IMR-90 (cell line): ENCODE data around the gene ZDHHC18. TPM values are rescaled to one million over a fixed set of nuclear protein-coding genes. Genes with fewer than 3 reads are reported as not detected.
"Not testable (repeated sequence)": the region's sequence is repeated elsewhere in the genome, so short reads cannot be mapped to it uniquely, and the experiment has no call there.

Experiments
- ATAC-seq: fragments of 200-7000 bp; cut with Tn5 transposase; 2 replicates; pipeline ENCODE4 v1.9.1; 2020; ENCODE audit warnings: low read depth, mild to moderate bottlenecking, moderate library complexity
- BruUV-seq: library from RNA; stranded (reverse); fragments of 400-500 nt; replicated peaks from 2 replicates; lab custom pipeline; 2021; lab: Mats Ljungman, UMichigan
- CTCF ChIA-PET: fragments of 300-600 bp; formaldehyde crosslinking; extraction: SDS; loops from one replicate; lab custom pipeline; 2021; ENCODE audit warnings: antibody characterized with exemption; lab: Yijun Ruan, JAX
- POLR2A ChIA-PET: fragments of 300-600 bp; sonication (Branson Sonifier 250); formaldehyde crosslinking; loops from one replicate; lab custom pipeline; 2022; ENCODE audit warnings: antibody characterized with exemption; ENCODE audit not compliant: unreplicated experiment; lab: Charles Lee
- DNase-seq: peaks from one replicate; pipeline ENCODE4 v3.0.0; 2013
- H2AFZ ChIP-seq: replicated peaks from 2 replicates; pipeline ENCODE3; 2013; ENCODE audit warnings: low read length, mild to moderate bottlenecking; ENCODE audit not compliant: poor library complexity
- H2AK5ac ChIP-seq: 2 replicates; pipeline ENCODE4 v1.6.1; 2013; ENCODE audit warnings: low read depth, low read length, inconsistent platforms
- H2AK9ac ChIP-seq: replicated peaks from 2 replicates; pipeline ENCODE3; 2013; ENCODE audit warnings: mild to moderate bottlenecking, low read depth, low read length, moderate library complexity; ENCODE audit not compliant: poor library complexity
- H2BK120ac ChIP-seq: 2 replicates; pipeline ENCODE4 v1.6.1; 2013; ENCODE audit warnings: low read depth, low read length, inconsistent platforms
- H2BK15ac ChIP-seq: 3 replicates; pipeline ENCODE4 v1.6.1; 2013; ENCODE audit warnings: low read depth, low read length, inconsistent platforms
- H2BK20ac ChIP-seq: 2 replicates; pipeline ENCODE4 v1.6.1; 2013; ENCODE audit warnings: low read depth, mild to moderate bottlenecking, inconsistent platforms, low read length, moderate library complexity
- H2BK5ac ChIP-seq: 2 replicates; pipeline ENCODE4 v1.6.1; 2013; ENCODE audit warnings: mild to moderate bottlenecking, low read depth, low read length, inconsistent platforms; ENCODE audit not compliant: poor library complexity, severe bottlenecking
- H3K14ac ChIP-seq: replicated peaks from 2 replicates; pipeline ENCODE4 v1.6.1; 2013; ENCODE audit warnings: low read depth, low read length, inconsistent platforms
- H3K18ac ChIP-seq: 2 replicates; pipeline ENCODE4 v1.6.1; 2013; ENCODE audit warnings: low read depth, low read length, control low read depth
- H3K23ac ChIP-seq: 2 replicates; pipeline ENCODE4 v1.6.1; 2013; ENCODE audit warnings: low read depth, low read length, inconsistent platforms
- H3K27ac ChIP-seq: 2 replicates; pipeline ENCODE4 v1.5.1; 2013; ENCODE audit warnings: mild to moderate bottlenecking, control low read depth, low read length; ENCODE audit not compliant: insufficient read depth
- H3K27me3 ChIP-seq: 2 replicates; pipeline ENCODE4 v1.6.1; 2013; ENCODE audit warnings: low read length; ENCODE audit not compliant: control insufficient read depth, insufficient read depth
- H3K36me3 ChIP-seq: 2 replicates; pipeline ENCODE4 v1.6.1; 2013; ENCODE audit warnings: low read length, mixed read lengths; ENCODE audit not compliant: control insufficient read depth, insufficient read depth
- H3K4ac ChIP-seq: 2 replicates; pipeline ENCODE4 v1.6.1; 2013; ENCODE audit warnings: low read depth, low read length, inconsistent platforms
- H3K4me1 ChIP-seq: 2 replicates; pipeline ENCODE4 v1.6.1; 2013; ENCODE audit warnings: low read length, mixed read lengths; ENCODE audit not compliant: control insufficient read depth, insufficient read depth
- H3K4me2 ChIP-seq: 2 replicates; pipeline ENCODE4 v1.6.1; 2013; ENCODE audit warnings: low read depth, mild to moderate bottlenecking, control low read depth, low read length, moderate library complexity
- H3K4me3 ChIP-seq: 2 replicates; pipeline ENCODE4 v1.5.1; 2013; ENCODE audit warnings: low read depth, mild to moderate bottlenecking, control low read depth, low read length, moderate library complexity; ENCODE audit not compliant: insufficient read depth
- H3K56ac ChIP-seq: 2 replicates; pipeline ENCODE4 v1.6.1; 2013; ENCODE audit warnings: low read length, inconsistent platforms; ENCODE audit not compliant: insufficient read depth; ENCODE audit errors: extremely low read depth
- H3K79me1 ChIP-seq, 2 experiments: 2 replicates each; pipeline ENCODE4 v1.6.1; 2013; ENCODE audit warnings: low read length in 2 of 2, inconsistent platforms in 1 of 2, low read depth in 1 of 2
- H3K9ac ChIP-seq: 2 replicates; pipeline ENCODE4 v1.6.1; 2013; ENCODE audit warnings: low read depth, low read length, control low read depth
- H3K9me1 ChIP-seq: 2 replicates; pipeline ENCODE4 v1.6.1; 2013; ENCODE audit warnings: low read length, inconsistent platforms; ENCODE audit not compliant: insufficient read depth
- H3K9me3 ChIP-seq: 2 replicates; pipeline ENCODE4 v1.6.1; 2013; ENCODE audit warnings: low read length; ENCODE audit not compliant: control insufficient read depth, insufficient read depth
- H4K20me1 ChIP-seq: 2 replicates; pipeline ENCODE4 v1.6.1; 2013; ENCODE audit warnings: low read length, inconsistent platforms; ENCODE audit not compliant: insufficient read depth
- H4K5ac ChIP-seq: 2 replicates; pipeline ENCODE4 v1.6.1; 2013; ENCODE audit warnings: mild to moderate bottlenecking, low read depth, low read length, control low read depth
- H4K8ac ChIP-seq, 2 experiments: 2 replicates each; pipeline ENCODE4 v1.6.1; 2013; ENCODE audit warnings: low read depth in 2 of 2, low read length in 2 of 2, control low read depth in 1 of 2, inconsistent platforms in 1 of 2
- H4K91ac ChIP-seq: 2 replicates; pipeline ENCODE4 v1.6.1; 2013; ENCODE audit warnings: low read depth, low read length, inconsistent platforms; ENCODE audit not compliant: insufficient read depth
- BHLHE40 ChIP-seq: fragments of 150-350 bp; IDR thresholded peaks from 2 replicates; pipeline ENCODE4 v1.6.1; 2016; ENCODE audit warnings: mild to moderate bottlenecking, low read depth, low read length
- CHD1 ChIP-seq: IDR thresholded peaks from 2 replicates; pipeline ENCODE4 v1.6.1; 2012; ENCODE audit warnings: low read depth, low read length, improper control_type of control experiment
- MAZ ChIP-seq: IDR thresholded peaks from 2 replicates; pipeline ENCODE4 v1.6.1; 2012; ENCODE audit warnings: low read depth, mild to moderate bottlenecking, low read length, improper control_type of control experiment, moderate library complexity, borderline replicate concordance
- WGBS, 2 experiments: methylation state at CpG; one replicate each; pipeline versions ENCODE4 v1.1.5 to v1.1.7; 2013; ENCODE audit warnings: missing lambda C conversion rate in 2 of 2; ENCODE audit not compliant: insufficient read length in 1 of 2; ENCODE audit errors: extremely low coverage in 2 of 2; 5-methylcytosine and 5-hydroxymethylcytosine counted together
- dilution Hi-C: fragments of 300-500 bp; cut with HindIII; formaldehyde crosslinking; loops from one replicate; pipeline ENCODE4 v1.14.3; 2018; ENCODE audit warnings: low sequenced_read_pairs; ENCODE audit not compliant: unreplicated experiment
- in situ Hi-C: fragments of 300-500 bp; cut with MboI; formaldehyde crosslinking; loops from 3 replicates; pipeline ENCODE4 v1.14.3; 2019; ENCODE audit warnings: low sequenced_read_pairs, inconsistent platforms, mixed read lengths
- intact Hi-C: fragments of 100-400 bp; cut with micrococcal nuclease; formaldehyde crosslinking; loops from 2 replicates; pipeline ENCODE4 v1.10.0; 2022
- polyA plus RNA-seq, 3 experiments: library from polyadenylated mRNA; depleted of rRNA; stranded (reverse); fragments of >200 nt; gene quantifications; 2 replicates each; pipeline ENCODE4 v1.2.3, GENCODE V29; 2012; ENCODE audit warnings: low replicate concordance in 1 of 3
- total RNA-seq: library from RNA; depleted of rRNA; stranded (reverse); fragments of >200 nt; gene quantifications from 2 replicates; pipeline ENCODE4 v1.2.3, GENCODE V29; 2012

ZDHHC18 gene
- total and polyA plus RNA-seq, 2 of the 4 experiments (the other 2 are of a cell fraction) = 12.5 to 37.0 TPM

DNA sequence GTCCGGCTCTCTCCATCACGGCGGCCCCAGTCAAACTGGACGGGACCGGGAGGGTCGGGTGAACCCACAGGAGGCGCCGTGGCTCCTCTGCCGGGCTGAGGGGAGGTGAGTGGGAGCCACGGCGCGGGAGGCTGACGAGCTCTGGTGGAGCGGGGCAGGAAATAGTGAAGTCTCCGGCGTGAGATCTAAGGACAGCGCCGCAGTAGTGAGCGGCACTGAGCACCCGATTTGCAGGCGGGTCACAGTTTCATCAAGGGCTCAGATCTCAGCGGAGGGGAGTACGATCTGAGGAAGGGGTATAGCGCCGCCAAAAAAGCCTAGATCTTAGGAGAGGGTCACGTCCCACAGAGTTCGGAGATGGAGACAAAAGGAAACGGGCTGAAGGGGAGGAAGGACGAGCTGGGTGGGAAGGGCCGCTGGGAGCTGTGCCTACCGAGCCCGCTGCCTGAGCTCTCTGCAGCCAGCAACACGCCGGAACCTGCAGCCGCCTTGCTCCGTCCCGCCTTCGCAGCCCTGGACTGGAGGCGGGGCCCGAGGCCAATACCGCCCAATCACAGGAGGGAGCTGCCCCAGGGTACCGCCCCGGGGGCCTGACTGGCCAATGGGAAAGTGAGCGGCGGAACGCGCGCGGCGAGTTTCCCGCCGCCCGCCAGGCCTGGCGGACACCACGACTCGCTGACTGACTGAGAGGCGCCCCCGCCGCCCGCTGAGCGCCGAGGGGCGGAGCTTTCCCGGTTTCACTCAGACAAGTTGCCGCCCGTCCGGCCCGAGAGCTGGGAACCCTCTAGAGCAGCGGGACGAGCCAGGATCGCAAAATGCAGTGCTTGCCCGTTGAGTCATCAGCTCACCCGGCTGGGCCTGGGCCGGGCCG is 38.4 kb downstream of the ZDHHC18 start (continued):
- TF ChIP-seq BHLHE40 (peak; percentile 3; the same call in 1 of the 2 replicates), MAZ (peak; percentile 64; the same call in 1 of the 2 replicates), CHD1 (0 out of 2 replicates have a peak, but pooled peaks have one; percentile 24)

DNA sequence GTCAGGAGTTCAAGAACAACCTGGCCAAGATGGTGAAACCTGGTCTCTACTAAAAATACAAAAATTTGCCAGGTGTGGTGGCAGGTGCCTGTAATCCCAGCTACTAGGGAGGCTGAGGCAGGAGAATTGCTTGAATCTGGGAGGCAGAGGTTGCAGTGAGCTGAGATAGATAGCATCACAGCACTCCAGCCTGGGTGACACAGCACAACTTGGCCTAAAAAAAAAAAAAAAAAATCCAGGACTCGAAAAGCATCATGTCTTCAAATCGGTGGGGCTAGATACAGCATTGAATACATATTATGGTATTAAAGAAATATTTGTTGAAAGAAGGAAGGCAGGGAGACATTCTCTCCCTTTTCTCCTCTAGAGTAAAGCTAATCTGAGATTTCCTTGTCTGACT is 46.6 kb downstream of the ZDHHC18 start:
- H4K91ac ChIP-seq, H2BK120ac ChIP-seq, H4K5ac ChIP-seq, BruUV-seq, H3K23ac ChIP-seq, H2AFZ ChIP-seq, H2BK15ac ChIP-seq, H4K20me1 ChIP-seq, H3K56ac ChIP-seq, H3K4me3 ChIP-seq, H3K4ac ChIP-seq, POLR2A ChIA-PET, H2AK5ac ChIP-seq, intact Hi-C loops, H3K4me1 ChIP-seq, H3K9ac ChIP-seq, ATAC-seq, H3K27me3 ChIP-seq, H3K18ac ChIP-seq, H2BK5ac ChIP-seq, H2BK20ac ChIP-seq, H3K27ac ChIP-seq, H4K8ac ChIP-seq, H3K9me3 ChIP-seq, H3K9me1 ChIP-seq, DNase-seq, H3K4me2 ChIP-seq, dilution Hi-C loops, H3K14ac ChIP-seq, H2AK9ac ChIP-seq: not testable (repeated sequence)
- CTCF ChIA-PET = interaction anchor here (0.6 kb wide), 1 partner anchor 9 kb away, joined by 3 read pairs; no protein-coding TSS in a partner anchor
- in situ Hi-C loops = loop anchor here (10.0 kb wide), 1 partner anchor 268 kb away; no protein-coding TSS in a partner anchor
- Histone ChIP-seq H3K79me1 (peaks cover 0 to 13% of the 10 kb centered on the region in 2 experiments; a peak in 3 of 4 replicates), H3K36me3 (peaks cover 11% of the 10 kb centered on the region)
- no CpG with 5 or more reads among the region's 2 CpGs for WGBS, 2 experiments
